SU-DHL-6 (cell line): ENCODE measurements around the gene SLC6A7.

Experiments
- CTCF ChIP-seq: fragments of 200-600 bp; sonication (generic); IDR thresholded peaks from one replicate; pipeline ENCODE4 v1.5.1; 2017; ENCODE audit warnings: antibody characterized with exemption, mild to moderate bottlenecking, low read length, moderate library complexity; ENCODE audit not compliant: insufficient read depth, poor library complexity, severe bottlenecking
- EZH2phosphoT487 ChIP-seq: fragments of 200-600 bp; sonication (generic), shearing (Covaris generic); conservative IDR thresholded peaks from 2 replicates; pipeline ENCODE4 v1.6.1; 2018; ENCODE audit warnings: mild to moderate bottlenecking, antibody characterized with exemption, low read length, moderate library complexity, mixed read lengths

- TF ChIP-seq CTCF (no peak), EZH2phosphoT487 (no peak)
Measured at GRCh38 chr5:150219861-150220260, 30.0 kb downstream of the SLC6A7 start.
